ENCODE data around the gene SOWAHC.

GRCh38 chr2:109636317-109636716 lies 22.2 kb downstream of the SOWAHC start:
- TF ChIP-seq CTCF (IDR thresholded peaks at IDR 0.05), result no peak
- no peak for TF ChIP-seq POLR2A (IDR thresholded peaks at IDR 0.05)

All from Peyer's patch (tissue), 4 donors.